Naive thymus-derived CD4-positive, alpha-beta T cell (primary cell): ENCODE results near the gene XCR1. TPM values are rescaled to one million over a fixed set of nuclear protein-coding genes. Genes with fewer than 3 reads are reported as not detected.
"Not testable (repeated sequence)": the region's sequence is repeated elsewhere in the genome, so short reads cannot be mapped to it uniquely, and the experiment has no call there.

ENCODE experiments used
- ATAC-seq: fragments of 150-1000 bp; cut with Tn5 transposase; 2 replicates; pipeline ENCODE4 v1.10.0; 2021; ENCODE audit warnings: mild to moderate bottlenecking, moderate library complexity
- CTCF ChIA-PET: fragments of 350-600 bp; sonication (Branson Sonifier 250); formaldehyde crosslinking; loops from one replicate; lab custom pipeline; 2021; ENCODE audit warnings: antibody characterized with exemption; lab: Charles Lee
- POLR2A ChIA-PET: fragments of 350-600 bp; sonication (Branson Sonifier 250); formaldehyde crosslinking; loops from one replicate; lab custom pipeline; 2021; ENCODE audit warnings: antibody characterized with exemption, inconsistent platforms; lab: Charles Lee
- DNase-seq, 9 donors: peaks; one replicate each; pipeline versions ENCODE4 v3.0.0 to v3.0.0-alpha.2; 2020 to 2022; ENCODE audit warnings: mixed read lengths in 1 of 9
- H3K27ac ChIP-seq: one replicate; pipeline ENCODE4 v1.7.0; 2013; ENCODE audit warnings: mild to moderate bottlenecking, low read depth, low read length, moderate library complexity
- H3K27me3 ChIP-seq, 2 donors: one replicate each; pipeline ENCODE4 v1.7.0; 2013; ENCODE audit warnings: low read length in 2 of 2, mild to moderate bottlenecking in 2 of 2, moderate library complexity in 2 of 2; ENCODE audit not compliant: control insufficient read depth in 2 of 2, insufficient read depth in 2 of 2
- H3K36me3 ChIP-seq, 3 experiments: 1 replicate in 2 of 3; 2 replicates in 1 of 3; pipeline ENCODE4 v1.7.0; 2013; ENCODE audit warnings: low read length in 3 of 3, mild to moderate bottlenecking in 3 of 3, moderate library complexity in 1 of 3; ENCODE audit not compliant: insufficient read depth in 3 of 3, control insufficient read depth in 2 of 3
- H3K4me1 ChIP-seq, 2 donors: one replicate each; pipeline ENCODE4 v1.7.0; 2013; ENCODE audit warnings: low read length in 2 of 2, mild to moderate bottlenecking in 2 of 2, moderate library complexity in 1 of 2; ENCODE audit not compliant: control insufficient read depth in 2 of 2, insufficient read depth in 2 of 2
- H3K4me3 ChIP-seq: 2 replicates; pipeline ENCODE4 v1.7.0; 2013; ENCODE audit warnings: mild to moderate bottlenecking, low read length
- H3K9me3 ChIP-seq, 3 experiments: 1 replicate in 2 of 3; 2 replicates in 1 of 3; pipeline ENCODE4 v1.7.0; 2013; ENCODE audit warnings: low read length in 3 of 3; ENCODE audit not compliant: control insufficient read depth in 2 of 3
- H3K27ac Mint-ChIP-seq, 9 donors: one replicate each; pipeline ENCODE4 v1.8.0; 2020 to 2022; ENCODE audit warnings: mixed read lengths in 9 of 9, mild to moderate bottlenecking in 8 of 9, moderate library complexity in 5 of 9, inconsistent platforms in 2 of 9
- H3K27me3 Mint-ChIP-seq, 5 donors: one replicate each; pipeline ENCODE4 v1.8.0; 2021 to 2022; ENCODE audit warnings: mixed read lengths in 5 of 5, mild to moderate bottlenecking in 1 of 5
- H3K36me3 Mint-ChIP-seq, 5 donors: one replicate each; pipeline ENCODE4 v1.8.0; 2020 to 2022; ENCODE audit warnings: mixed read lengths in 5 of 5, mild to moderate bottlenecking in 3 of 5, inconsistent platforms in 1 of 5
- H3K4me1 Mint-ChIP-seq, 7 donors: one replicate each; pipeline ENCODE4 v1.8.0; 2020 to 2022; ENCODE audit warnings: mixed read lengths in 7 of 7, mild to moderate bottlenecking in 3 of 7, inconsistent platforms in 1 of 7
- H3K4me3 Mint-ChIP-seq, 10 donors: one replicate each; pipeline ENCODE4 v1.8.0; 2020 to 2022; ENCODE audit warnings: mild to moderate bottlenecking in 10 of 10, mixed read lengths in 10 of 10, moderate library complexity in 6 of 10, inconsistent platforms in 2 of 10
- H3K9me3 Mint-ChIP-seq, 11 donors: one replicate each; pipeline ENCODE4 v1.8.0; 2020 to 2022; ENCODE audit warnings: mixed read lengths in 11 of 11, mild to moderate bottlenecking in 4 of 11, inconsistent platforms in 1 of 11, moderate library complexity in 1 of 11
- intact Hi-C, 2 donors: fragments of 100-400 bp; cut with micrococcal nuclease; formaldehyde crosslinking; loops; one replicate each; pipeline ENCODE4 v1.15.1; 2023
- polyA plus RNA-seq, 2 donors: library from polyadenylated mRNA; unstranded; fragments of 300-500 nt; fragmentation: Illumina TruSeq; gene quantifications; one replicate each; pipeline ENCODE4 v1.2.3, GENCODE V29; 2021
- total RNA-seq, 6 experiments: library from RNA in 5 of 6; stranded (reverse) in 5 of 6; gene quantifications; 1 replicate in 5 of 6; 2 replicates in 1 of 6; pipeline ENCODE4 v1.2.3 and lab custom pipeline; 2021 to 2026

The XCR1 gene
- total and polyA plus RNA-seq, 7 experiments from 2014 or later, result 0.05 to 0.88 TPM; not detected in 5

DNA sequence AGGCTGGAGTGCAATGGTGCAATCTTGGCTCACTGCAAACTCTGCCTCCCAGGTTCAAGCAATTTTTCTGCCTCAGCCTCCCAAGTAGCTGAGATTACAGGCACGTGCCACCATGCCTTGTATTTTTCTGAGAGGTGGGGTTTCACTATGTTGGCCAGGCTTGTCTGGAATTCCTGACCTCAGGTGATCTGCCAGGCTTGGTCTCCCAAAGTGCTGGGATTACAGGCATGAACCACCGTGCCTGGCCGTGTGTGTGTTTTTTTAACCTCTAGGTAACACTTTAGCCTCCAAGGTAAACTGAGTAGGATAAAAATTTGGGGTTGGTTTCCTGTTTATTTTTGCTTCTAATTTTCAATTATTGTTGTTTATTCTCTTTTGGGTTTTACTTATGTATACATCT, 10.8 kb upstream of the XCR1 start:
- H3K4me1 ChIP-seq, intact Hi-C loops, H3K27ac ChIP-seq, DNase-seq, H3K27me3 ChIP-seq, H3K4me3 ChIP-seq, H3K9me3 ChIP-seq, CTCF ChIA-PET, H3K9me3 Mint-ChIP-seq, H3K4me3 Mint-ChIP-seq, ATAC-seq, H3K4me1 Mint-ChIP-seq, H3K36me3 ChIP-seq, H3K27ac Mint-ChIP-seq: not testable (repeated sequence)
- Mint-ChIP-seq H3K27me3 (peaks cover 0 to 41% (median 0%) of the 10 kb centered on the region in 5 donors), H3K36me3 (peaks cover 0 to 13% (median 0%) of the 10 kb centered on the region in 5 donors)
- POLR2A ChIA-PET, result interaction anchor here (0.7 kb wide), 1 partner anchor 31 kb away, joined by 3 read pairs; no protein-coding TSS in a partner anchor

DNA sequence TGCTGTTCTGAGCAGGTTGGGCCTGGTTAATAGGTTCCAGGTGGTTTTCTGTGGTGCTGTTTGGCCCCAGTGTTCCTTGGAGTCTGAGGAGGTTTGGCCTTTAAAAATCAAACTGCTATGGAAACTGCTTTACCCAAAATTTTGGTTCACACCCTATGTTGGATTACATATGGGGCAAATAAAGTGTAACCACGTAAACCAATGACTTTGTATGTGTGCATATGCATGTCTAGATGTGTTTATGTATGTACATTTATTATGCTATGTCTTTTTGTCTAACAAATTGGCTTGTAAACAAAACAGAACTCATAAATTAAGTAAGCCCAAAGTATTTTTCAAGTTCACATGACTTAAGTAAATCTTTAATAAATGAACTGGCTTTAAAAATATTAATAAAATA, 8.9 kb upstream of the XCR1 start:
- Mint-ChIP-seq H3K4me3 (no peak overlapping the region), H3K9me3 (peaks cover 0 to 6% (median 0%) of the 10 kb centered on the region in 11 donors), H3K4me1 (no peaks in the 10 kb centered on the region), H3K27me3 (peaks cover 0 to 26% (median 0%) of the 10 kb centered on the region in 5 donors), H3K36me3 (peaks cover 0 to 3% (median 0%) of the 10 kb centered on the region in 5 donors), H3K27ac (no peak overlapping the region)
- intact Hi-C loops, result no loop called here
- Histone ChIP-seq H3K4me1 (no peaks in the 10 kb centered on the region), H3K36me3 (no peaks in the 10 kb centered on the region), H3K4me3 (no peak overlapping the region), H3K27me3 (no peaks in the 10 kb centered on the region), H3K9me3 (no peaks in the 10 kb centered on the region), H3K27ac (no peak overlapping the region)
- ATAC-seq (no peak), DNase-seq (no peak)
- CTCF ChIA-PET, result no interaction called here
- POLR2A ChIA-PET, result no interaction called here

DNA sequence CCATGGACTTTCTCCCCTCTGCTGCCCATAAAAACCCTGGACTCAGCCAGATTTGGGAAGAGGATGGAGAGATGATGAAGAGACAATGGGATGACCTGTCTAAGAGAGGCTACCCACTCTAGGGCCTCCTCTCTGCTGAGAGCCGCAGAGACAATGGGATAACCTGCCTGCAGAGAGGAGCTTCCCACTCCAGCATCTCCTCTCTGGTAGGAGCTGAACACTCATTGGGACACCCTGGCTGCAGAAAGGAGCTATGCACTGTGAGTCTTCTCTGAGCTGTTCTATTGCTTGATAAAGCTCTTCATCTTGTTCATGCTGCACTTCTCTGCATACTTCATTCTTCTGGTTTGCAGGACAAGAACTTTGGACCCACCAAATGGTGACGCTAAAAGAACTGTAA, 4.5 kb upstream of the XCR1 start:
- POLR2A ChIA-PET, result interaction anchor here (2.7 kb wide), 1 partner anchor 10 kb away, joined by 7 read pairs; no protein-coding TSS in a partner anchor
- Histone ChIP-seq H3K27me3 (no peaks in the 10 kb centered on the region), H3K4me1 (no peaks in the 10 kb centered on the region), H3K36me3 (no peaks in the 10 kb centered on the region), H3K9me3 (peaks cover 0 to 6% (median 0%) of the 10 kb centered on the region in 3 experiments), H3K27ac (no peak overlapping the region), H3K4me3 (no peak overlapping the region)
- no peak for ATAC-seq
- no peak overlapping the region for H3K27ac Mint-ChIP-seq
- H3K36me3 Mint-ChIP-seq, result peaks cover 0 to 12% (median 4%) of the 10 kb centered on the region in 5 donors
- no peak for DNase-seq
- intact Hi-C loops, result no loop called here
- peaks cover 0 to 3% (median 0%) of the 10 kb centered on the region in 7 donors for H3K4me1 Mint-ChIP-seq
- H3K27me3 Mint-ChIP-seq, result peaks cover 0 to 8% (median 0%) of the 10 kb centered on the region in 5 donors
- H3K9me3 Mint-ChIP-seq, result peaks cover 0 to 29% (median 9%) of the 10 kb centered on the region in 11 donors
- CTCF ChIA-PET, result interaction anchor here (0.7 kb wide), 1 partner anchor 15 kb away, joined by 3 read pairs; no protein-coding TSS in a partner anchor
- no peak overlapping the region for H3K4me3 Mint-ChIP-seq

DNA sequence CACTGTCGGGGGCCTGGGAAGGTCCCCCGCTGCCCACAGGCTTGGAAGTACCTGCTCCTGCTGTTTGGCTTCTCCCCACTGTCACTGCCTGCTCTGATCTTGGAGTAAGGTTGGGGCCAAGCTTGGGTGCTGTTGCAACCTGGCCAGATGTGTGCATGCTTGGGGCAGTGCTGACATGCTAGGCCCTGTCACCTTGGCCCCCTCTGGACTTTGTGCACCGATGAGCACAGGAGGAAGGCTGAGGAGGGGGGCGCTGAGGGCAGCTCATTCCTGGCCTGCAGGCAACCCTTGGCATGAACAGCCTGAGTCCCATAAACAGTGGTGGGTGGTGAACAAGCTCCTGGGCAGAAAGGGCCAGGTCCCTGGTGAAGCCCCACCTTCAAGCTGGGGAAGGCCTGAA, 4.0 kb upstream of the XCR1 start:
- H3K9me3 Mint-ChIP-seq, result peaks cover 0 to 29% (median 9%) of the 10 kb centered on the region in 11 donors
- peaks cover 0 to 3% (median 0%) of the 10 kb centered on the region in 7 donors for H3K4me1 Mint-ChIP-seq
- ChIA-PET CTCF (no interaction called here), POLR2A (interaction anchor here (2.7 kb wide), 1 partner anchor 10 kb away, joined by 7 read pairs; no protein-coding TSS in a partner anchor)
- ATAC-seq, result no peak
- no peaks in the 10 kb centered on the region for H3K4me1 ChIP-seq
- H3K27me3 Mint-ChIP-seq, result peaks cover 0 to 8% (median 0%) of the 10 kb centered on the region in 5 donors
- no peak overlapping the region for H3K27ac ChIP-seq
- no peak for DNase-seq
- H3K9me3 ChIP-seq, result peaks cover 0 to 6% (median 0%) of the 10 kb centered on the region in 3 experiments
- no peaks in the 10 kb centered on the region for H3K27me3 ChIP-seq
- intact Hi-C loops, result no loop called here
- H3K4me3 Mint-ChIP-seq, result no peak overlapping the region
- H3K27ac Mint-ChIP-seq, result no peak overlapping the region
- H3K4me3 ChIP-seq, result no peak overlapping the region
- H3K36me3 ChIP-seq, result no peaks in the 10 kb centered on the region
- H3K36me3 Mint-ChIP-seq, result peaks cover 0 to 12% (median 4%) of the 10 kb centered on the region in 5 donors

DNA sequence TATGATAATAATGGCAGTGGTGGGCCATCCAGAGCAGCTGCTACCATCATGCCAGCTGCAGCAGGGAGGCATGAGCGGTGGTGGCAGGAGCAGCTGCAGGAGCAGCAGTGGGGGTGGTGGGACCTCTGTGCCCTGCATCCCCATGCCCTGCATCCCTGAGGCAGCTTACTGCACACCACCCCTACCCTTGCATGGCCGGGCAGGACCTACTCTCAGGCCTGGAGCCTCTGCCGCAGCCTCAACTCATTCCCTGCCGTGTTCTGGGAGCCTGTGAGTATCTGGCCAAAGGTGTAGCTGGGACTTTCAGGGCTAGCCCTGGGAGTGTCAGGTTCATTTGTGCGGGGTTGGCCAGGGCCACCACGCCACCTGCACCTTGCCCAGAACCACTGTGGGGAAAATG, 3.3 kb upstream of the XCR1 start:
- peaks cover 0 to 29% (median 9%) of the 10 kb centered on the region in 11 donors for H3K9me3 Mint-ChIP-seq
- no peak overlapping the region for H3K4me3 Mint-ChIP-seq
- no peak for ATAC-seq
- Histone ChIP-seq H3K9me3 (peaks cover 0 to 6% (median 0%) of the 10 kb centered on the region in 3 experiments), H3K4me3 (no peak overlapping the region), H3K4me1 (no peaks in the 10 kb centered on the region), H3K27me3 (no peaks in the 10 kb centered on the region), H3K27ac (no peak overlapping the region), H3K36me3 (no peaks in the 10 kb centered on the region)
- intact Hi-C loops, result no loop called here
- H3K27ac Mint-ChIP-seq, result no peak overlapping the region
- H3K36me3 Mint-ChIP-seq, result peaks cover 0 to 12% (median 4%) of the 10 kb centered on the region in 5 donors
- H3K4me1 Mint-ChIP-seq, result peaks cover 0 to 3% (median 0%) of the 10 kb centered on the region in 7 donors
- CTCF ChIA-PET, result interaction anchor here (1.5 kb wide), 1 partner anchor 48 kb away, joined by 4 read pairs; no protein-coding TSS in a partner anchor
- POLR2A ChIA-PET, result interaction anchor here (0.9 to 2.7 kb wide), 2 partner anchors 11 kb away, joined by 3 to 7 read pairs; no protein-coding TSS in a partner anchor
- DNase-seq, result no peak
- H3K27me3 Mint-ChIP-seq, result peaks cover 0 to 9% (median 0%) of the 10 kb centered on the region in 5 donors

DNA sequence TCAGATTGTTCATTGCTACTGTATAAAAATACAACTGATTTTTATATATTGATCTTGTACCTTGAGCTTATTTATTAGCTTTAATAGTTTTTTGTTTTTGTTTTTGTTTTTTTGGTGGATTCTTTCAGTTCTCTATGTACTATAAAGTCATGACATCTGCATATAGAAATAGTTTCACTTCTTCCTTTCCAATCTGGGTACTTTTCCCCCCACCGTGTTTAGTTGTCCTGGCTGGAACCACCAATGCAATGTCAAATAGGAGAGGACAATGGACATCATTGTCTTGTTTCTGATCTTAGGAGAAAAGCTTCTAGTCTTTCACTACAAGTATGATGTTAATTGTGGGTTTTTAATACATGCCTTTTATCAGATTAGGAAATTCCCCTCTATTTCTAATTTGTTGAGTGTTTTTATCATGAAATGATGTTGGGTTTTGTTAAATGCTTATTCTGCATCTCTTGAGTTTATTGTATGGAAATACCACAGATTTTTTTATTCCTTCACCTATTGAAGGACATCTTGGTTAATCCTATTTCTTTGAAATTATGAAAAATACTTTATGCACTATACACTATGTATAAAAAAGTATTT, 2.8 kb upstream of the XCR1 start:
- H3K9me3 ChIP-seq, result peaks cover 0 to 6% (median 0%) of the 10 kb centered on the region in 3 experiments

More for the DNA sequence above, 2.8 kb upstream of the XCR1 start:
- no peak for DNase-seq
- Mint-ChIP-seq H3K9me3 (peaks cover 0 to 29% (median 9%) of the 10 kb centered on the region in 11 donors), H3K36me3 (peaks cover 0 to 9% (median 4%) of the 10 kb centered on the region in 5 donors), H3K4me3 (no peak overlapping the region), H3K27ac (peak overlapping the region in 1 of 9 donors; percentile 46), H3K4me1 (peaks cover 0 to 3% (median 0%) of the 10 kb centered on the region in 7 donors), H3K27me3 (peaks cover 0 to 10% (median 0%) of the 10 kb centered on the region in 5 donors)
- ATAC-seq, result no peak
- Histone ChIP-seq H3K27me3 (no peaks in the 10 kb centered on the region), H3K4me1 (no peaks in the 10 kb centered on the region), H3K4me3 (no peak overlapping the region), H3K36me3 (no peaks in the 10 kb centered on the region), H3K27ac (no peak overlapping the region)
- POLR2A ChIA-PET, result interaction anchor here (0.9 to 2.7 kb wide), 2 partner anchors 10 to 11 kb away, joined by 3 to 7 read pairs; no protein-coding TSS in a partner anchor
- CTCF ChIA-PET, result interaction anchor here (1.5 kb wide), 1 partner anchor 48 kb away, joined by 4 read pairs; no protein-coding TSS in a partner anchor
- intact Hi-C loops, result loop anchor here in 1 of 2 donors (5.0 kb wide), 1 partner anchor 37 kb away; no protein-coding TSS in a partner anchor
